ENCODE data around the gene GHRL.

DNA sequence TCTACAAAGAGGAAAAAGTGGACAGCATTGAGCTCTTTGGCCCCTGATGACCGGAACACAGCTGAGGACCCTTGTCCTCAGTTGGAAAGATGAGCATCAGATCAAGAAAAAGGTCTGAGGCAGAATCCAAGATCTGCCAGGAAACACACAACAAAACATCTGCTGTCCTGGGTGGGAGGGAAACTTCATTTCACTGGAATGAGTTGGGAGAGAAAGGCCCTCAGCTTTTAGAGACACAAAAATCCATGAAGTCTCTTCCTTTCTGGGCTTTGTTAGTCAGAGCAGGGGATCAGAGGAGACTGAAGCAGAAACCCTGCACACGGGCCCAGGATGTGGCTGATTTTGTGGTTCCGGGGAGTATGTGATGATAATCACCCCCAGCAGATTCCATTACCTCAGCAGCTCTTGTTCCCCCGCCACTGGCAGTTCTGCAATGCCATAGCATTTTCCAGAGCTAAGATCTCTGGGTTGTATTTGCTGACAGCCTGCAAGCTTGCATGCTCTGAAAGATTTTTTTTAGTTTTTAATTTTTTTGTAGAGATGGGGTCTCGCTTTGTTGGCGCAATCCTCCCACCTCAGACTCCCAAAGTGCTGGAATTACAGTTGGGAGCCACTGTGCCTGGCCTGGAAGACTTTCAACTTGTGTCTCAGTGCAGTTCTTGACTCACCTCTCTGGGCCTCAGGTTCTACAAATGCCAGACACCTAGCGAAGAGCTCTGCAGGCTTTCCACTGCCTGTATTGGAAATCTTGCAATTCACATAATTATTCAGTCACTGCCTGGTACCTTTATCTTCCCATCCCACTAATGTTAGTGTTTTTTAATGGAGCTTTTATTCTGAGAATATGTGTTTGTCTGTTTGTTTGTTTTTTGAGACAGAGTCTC lies 50.3 kb downstream of the GHRL start:
- TF ChIP-seq POLR2A (IDR thresholded peaks at IDR 0.05; ENCODE audit: extremely low read depth, insufficient read length) = no peak
- TF ChIP-seq, protein P1, sequence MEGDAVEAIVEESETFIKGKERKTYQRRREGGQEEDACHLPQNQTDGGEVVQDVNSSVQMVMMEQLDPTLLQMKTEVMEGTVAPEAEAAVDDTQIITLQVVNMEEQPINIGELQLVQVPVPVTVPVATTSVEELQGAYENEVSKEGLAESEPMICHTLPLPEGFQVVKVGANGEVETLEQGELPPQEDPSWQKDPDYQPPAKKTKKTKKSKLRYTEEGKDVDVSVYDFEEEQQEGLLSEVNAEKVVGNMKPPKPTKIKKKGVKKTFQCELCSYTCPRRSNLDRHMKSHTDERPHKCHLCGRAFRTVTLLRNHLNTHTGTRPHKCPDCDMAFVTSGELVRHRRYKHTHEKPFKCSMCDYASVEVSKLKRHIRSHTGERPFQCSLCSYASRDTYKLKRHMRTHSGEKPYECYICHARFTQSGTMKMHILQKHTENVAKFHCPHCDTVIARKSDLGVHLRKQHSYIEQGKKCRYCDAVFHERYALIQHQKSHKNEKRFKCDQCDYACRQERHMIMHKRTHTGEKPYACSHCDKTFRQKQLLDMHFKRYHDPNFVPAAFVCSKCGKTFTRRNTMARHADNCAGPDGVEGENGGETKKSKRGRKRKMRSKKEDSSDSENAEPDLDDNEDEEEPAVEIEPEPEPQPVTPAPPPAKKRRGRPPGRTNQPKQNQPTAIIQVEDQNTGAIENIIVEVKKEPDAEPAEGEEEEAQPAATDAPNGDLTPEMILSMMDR (IDR thresholded peaks at IDR 0.05; ENCODE audit: low read depth, low read length) = no peak

Data from NB4 (cell line).